HCT116 (cell line): ENCODE data around the gene MEP1A. TPM values are rescaled to one million over a fixed set of nuclear protein-coding genes. Genes with fewer than 3 reads are reported as not detected.

Source experiments
- ATAC-seq: fragments of 200-7000 bp; cut with Tn5 transposase; 2 replicates; pipeline ENCODE4 v1.9.1; 2020; ENCODE audit warnings: mild to moderate bottlenecking, moderate library complexity
- BruUV-seq: library from RNA; stranded (reverse); fragments of 400-500 nt; replicated peaks from 2 replicates; lab custom pipeline; 2021; lab: Mats Ljungman, UMichigan
- CTCF ChIA-PET: fragments of 300-600 bp; sonication (Branson Sonifier 250); formaldehyde crosslinking; loops from one replicate; lab custom pipeline; 2021; ENCODE audit warnings: antibody characterized with exemption; lab: Charles Lee
- POLR2A ChIA-PET: fragments of 300-600, 350-600 bp; sonication (Branson Sonifier 250); formaldehyde crosslinking; loops from one replicate; lab custom pipeline; 2021; ENCODE audit warnings: antibody characterized with exemption; lab: Charles Lee
- RAD21 ChIA-PET, 2 experiments: fragments of 300-600 bp; sonication (Branson Sonifier 250); formaldehyde crosslinking; loops; one replicate each; lab custom pipeline; 2023; ENCODE audit warnings: low total read pairs in 2 of 2; ENCODE audit not compliant: uncharacterized antibody in 2 of 2, unreplicated experiment in 2 of 2, low non-redundant PET in 1 of 2; lab: Charles Lee
- DNase-seq: peaks from one replicate; pipeline ENCODE4 v3.0.0-alpha.2; 2010; ENCODE audit warnings: low read depth, low spot score
- H2AFZ ChIP-seq: fragments of 200-600 bp; shearing (Covaris generic), sonication (generic); 2 replicates; pipeline ENCODE4 v1.6.1; 2017; ENCODE audit warnings: low read depth, mixed run types, mixed read lengths, antibody characterized with exemption, low read length; ENCODE audit not compliant: poor library complexity, severe bottlenecking
- H3K27ac ChIP-seq: 2 replicates; pipeline ENCODE4 v1.5.1; 2012; ENCODE audit warnings: low read depth, low read length
- H3K27me3 ChIP-seq: fragments of 200-600 bp; sonication (generic); 2 replicates; pipeline ENCODE4 v1.6.1; 2016; ENCODE audit warnings: mixed run types, low read length, mixed read lengths; ENCODE audit not compliant: insufficient read depth
- H3K36me3 ChIP-seq, 2 experiments: fragments of 200-500 bp in 1 of 2; fragments of 200-600 bp in 1 of 2; sonication (Bioruptor generic) in 1 of 2; sonication (generic) in 1 of 2; 2 replicates each; pipeline versions ENCODE4 v1.5.1 to v1.6.1; 2014 to 2016; ENCODE audit warnings: low read length in 2 of 2, inconsistent platforms in 1 of 2, mixed read lengths in 1 of 2, mixed run types in 1 of 2; ENCODE audit not compliant: insufficient read depth in 2 of 2, control insufficient read depth in 1 of 2
- H3K4me1 ChIP-seq, 2 experiments: fragments of 200-600 bp in 1 of 2; sonication (generic) in 1 of 2; 2 replicates each; pipeline versions ENCODE4 v1.5.1 to v1.6.1; 2012 to 2017; ENCODE audit warnings: low read length in 2 of 2, inconsistent platforms in 1 of 2, mild to moderate bottlenecking in 1 of 2, mixed read lengths in 1 of 2, mixed run types in 1 of 2, moderate library complexity in 1 of 2; ENCODE audit not compliant: insufficient read depth in 2 of 2, control insufficient read depth in 1 of 2
- H3K4me2 ChIP-seq: fragments of 200-600 bp; sonication (generic); 2 replicates; pipeline ENCODE4 v1.6.1; 2017; ENCODE audit warnings: mixed run types, low read length, mixed read lengths
- H3K4me3 ChIP-seq, 2 experiments: fragments of 200-600 bp in 1 of 2; sonication (generic) in 1 of 2; replicated peaks in 1 of 2; 2 replicates each; pipeline ENCODE4 v1.5.1; 2011 to 2016; ENCODE audit warnings: low read length in 2 of 2, control low read depth in 1 of 2, low read depth in 1 of 2, mild to moderate bottlenecking in 1 of 2, mixed read lengths in 1 of 2, mixed run types in 1 of 2
- H3K79me2 ChIP-seq: fragments of 200-600 bp; sonication (generic); 2 replicates; pipeline ENCODE4 v1.6.1; 2017; ENCODE audit warnings: mild to moderate bottlenecking, mixed run types, low read length, moderate library complexity, mixed read lengths; ENCODE audit not compliant: insufficient read depth
- H3K9ac ChIP-seq: fragments of 200-600 bp; sonication (generic); 2 replicates; pipeline ENCODE4 v1.6.1; 2016; ENCODE audit warnings: low read length, mixed read lengths
- H3K9me2 ChIP-seq: fragments of 200-600 bp; sonication (generic), shearing (Covaris generic); 2 replicates; pipeline ENCODE4 v1.6.1; 2017; ENCODE audit warnings: mixed run types, mild to moderate bottlenecking, moderate library complexity; ENCODE audit not compliant: insufficient read depth
- H3K9me3 ChIP-seq, 2 experiments: fragments of 200-500 bp in 1 of 2; fragments of 200-600 bp in 1 of 2; sonication (Bioruptor generic) in 1 of 2; sonication (generic) in 1 of 2; 2 replicates each; pipeline ENCODE4 v1.6.1; 2014 to 2017; ENCODE audit warnings: low read length in 2 of 2, mixed read lengths in 2 of 2, inconsistent platforms in 1 of 2, low read depth in 1 of 2, mild to moderate bottlenecking in 1 of 2, mixed run types in 1 of 2, moderate library complexity in 1 of 2; ENCODE audit not compliant: control insufficient read depth in 1 of 2, insufficient read depth in 1 of 2
- H4K20me1 ChIP-seq: fragments of 200-600 bp; sonication (generic), shearing (Covaris generic); 2 replicates; pipeline ENCODE4 v1.6.1; 2017; ENCODE audit warnings: mixed run types, mild to moderate bottlenecking, moderate library complexity; ENCODE audit not compliant: insufficient read depth
- ATF3 ChIP-seq: IDR thresholded peaks from 2 replicates; pipeline ENCODE4 v1.6.1; 2012
- CBX3 ChIP-seq: IDR thresholded peaks from 2 replicates; pipeline ENCODE4 v1.6.1; 2012; ENCODE audit warnings: low read depth
- CTCF ChIP-seq, 3 experiments: fragments of 200-600 bp in 1 of 3; sonication (generic) in 1 of 3; IDR thresholded peaks in 2 of 3; conservative IDR thresholded peaks in 1 of 3; 2 replicates each; pipeline ENCODE4 v1.5.1; 2012 to 2017; ENCODE audit warnings: low read depth in 2 of 3, low read length in 2 of 3, antibody characterized with exemption in 1 of 3, borderline replicate concordance in 1 of 3, control low read depth in 1 of 3, mild to moderate bottlenecking in 1 of 3, mixed read lengths in 1 of 3, mixed run types in 1 of 3, moderate library complexity in 1 of 3; ENCODE audit not compliant: insufficient read depth in 1 of 3
- EGR1 ChIP-seq: IDR thresholded peaks from 2 replicates; pipeline ENCODE4 v1.6.1; 2012; ENCODE audit warnings: low read depth
- ELF1 ChIP-seq: IDR thresholded peaks from 2 replicates; pipeline ENCODE4 v1.6.1; 2012; ENCODE audit warnings: low read depth, borderline replicate concordance
- EZH2 ChIP-seq: fragments of 200-600 bp; sonication (generic); IDR thresholded peaks from 2 replicates; pipeline ENCODE4 v1.6.1; 2017; ENCODE audit warnings: antibody characterized with exemption, mixed run types
- EZH2phosphoT487 ChIP-seq: fragments of 200-600 bp; IDR thresholded peaks from 2 replicates; pipeline ENCODE4 v1.6.1; 2018; ENCODE audit warnings: antibody characterized with exemption, borderline replicate concordance
- JUND ChIP-seq: IDR thresholded peaks from 2 replicates; pipeline ENCODE4 v1.6.1; 2012
- MAX ChIP-seq: IDR thresholded peaks from 2 replicates; pipeline ENCODE4 v1.6.1; 2012
- POLR2A ChIP-seq: IDR thresholded peaks from 2 replicates; pipeline ENCODE4 v1.7.0; 2011; ENCODE audit warnings: borderline replicate concordance; ENCODE audit not compliant: insufficient read depth, insufficient read length; ENCODE audit errors: extremely low read depth
- RAD21 ChIP-seq: IDR thresholded peaks from 2 replicates; pipeline ENCODE4 v1.6.1; 2012; ENCODE audit warnings: low read depth, mild to moderate bottlenecking
- REST ChIP-seq: IDR thresholded peaks from 2 replicates; pipeline ENCODE4 v1.6.1; 2012; ENCODE audit warnings: low read depth
- SIN3A ChIP-seq: IDR thresholded peaks from 2 replicates; pipeline ENCODE4 v1.6.1; 2012; ENCODE audit warnings: low read depth
- SRF ChIP-seq: IDR thresholded peaks from 2 replicates; pipeline ENCODE4 v1.6.1; 2012; ENCODE audit warnings: low read depth
- TCF7L2 ChIP-seq: IDR thresholded peaks from 2 replicates; pipeline ENCODE4 v1.7.0; 2011; ENCODE audit warnings: borderline replicate concordance, inconsistent platforms; ENCODE audit not compliant: insufficient read depth, insufficient read length; ENCODE audit errors: extremely low read depth
- YY1 ChIP-seq: IDR thresholded peaks from 2 replicates; pipeline ENCODE4 v1.6.1; 2011; ENCODE audit warnings: low read length, low read depth, moderate library complexity, mild to moderate bottlenecking; ENCODE audit not compliant: insufficient replicate concordance; ENCODE audit errors: extremely low read depth
- ZBTB33 ChIP-seq: IDR thresholded peaks from 2 replicates; pipeline ENCODE4 v1.6.1; 2011; ENCODE audit warnings: mild to moderate bottlenecking, low read length, moderate library complexity; ENCODE audit not compliant: insufficient replicate concordance; ENCODE audit errors: extremely low read depth
- ZFX ChIP-seq: fragments of 450-650 bp; IDR thresholded peaks from 2 replicates; pipeline ENCODE4 v1.6.1; 2017
- ZNF274 ChIP-seq: fragments of 200-500 bp; sonication (Bioruptor generic); IDR thresholded peaks from 2 replicates; pipeline ENCODE4 v1.6.1; 2014; ENCODE audit warnings: mild to moderate bottlenecking, low read depth, low read length, inconsistent platforms
- intact Hi-C: fragments of 100-400 bp; cut with micrococcal nuclease; formaldehyde crosslinking; loops from 2 replicates; pipeline ENCODE4 v1.10.0; 2022
- total RNA-seq: library from RNA; stranded (reverse); gene quantifications from one replicate; pipeline ENCODE4 v1.2.1, GENCODE V29; 2021; ENCODE audit not compliant: unreplicated experiment

The MEP1A gene
- total RNA-seq, 1 experiment from 2014 or later: not detected

- DNase-seq: no peak
- Histone ChIP-seq H3K27me3 (no peaks in the 10 kb centered on the region), H3K4me1 (no peaks in the 10 kb centered on the region), H3K27ac (no peak overlapping the region), H3K9me3 (no peaks in the 10 kb centered on the region), H3K4me2 (no peak overlapping the region), H4K20me1 (no peaks in the 10 kb centered on the region), H2AFZ (no peak overlapping the region), H3K79me2 (no peaks in the 10 kb centered on the region), H3K36me3 (no peaks in the 10 kb centered on the region), H3K9ac (no peak overlapping the region), H3K4me3 (no peak overlapping the region), H3K9me2 (no peaks in the 10 kb centered on the region)
- ChIA-PET CTCF (no interaction called here), POLR2A (no interaction called here), RAD21 (no interaction called here)
- no TSS peak for BruUV-seq
- intact Hi-C loops: no loop called here
- ATAC-seq: no peak
- TF ChIP-seq ELF1 (no peak), SRF (no peak), REST (no peak), ZFX (no peak), EGR1 (no peak), CBX3 (no peak), ZBTB33 (no peak), EZH2phosphoT487 (no peak), YY1 (no peak), SIN3A (no peak), EZH2 (no peak), TCF7L2 (no peak), ZNF274 (no peak), MAX (no peak), CTCF (IDR thresholded peaks at IDR 0.05 in 2 of 3, conservative IDR thresholded peaks at IDR 0.05 in 1 of 3; ENCODE audit: borderline replicate concordance in 1 of 3, insufficient read depth in 1 of 3, low read depth in 2 of 3, low read length in 2 of 3) (no peak), JUND (no peak), POLR2A (no peak), ATF3 (no peak), RAD21 (no peak)
Measured at GRCh38 chr6:46788791-46789190, 4.4 kb upstream of the MEP1A start.
